Measurements from ENCODE around the gene LRCH1.

DNA sequence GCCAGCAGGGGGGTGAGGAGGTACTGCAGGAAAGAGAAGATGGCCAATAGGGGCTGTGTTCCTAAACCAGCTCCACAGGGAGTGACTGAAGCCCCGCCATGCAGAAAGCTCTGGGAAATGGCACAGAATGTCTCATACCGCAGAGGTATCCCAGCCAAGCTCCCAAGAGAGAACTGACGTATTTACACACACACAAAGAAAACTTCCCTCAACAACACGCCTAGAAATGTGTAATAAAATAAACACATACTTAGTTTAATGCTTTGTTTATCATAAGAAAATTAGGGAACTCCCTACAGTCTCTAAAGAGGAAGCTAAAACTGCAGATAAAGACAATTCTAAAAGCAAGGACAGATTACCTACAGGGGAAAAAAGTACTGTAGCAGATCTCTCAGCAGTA is 204.0 kb downstream of the LRCH1 start:
- TF ChIP-seq EZH2 (IDR thresholded peaks at IDR 0.05; ENCODE audit: insufficient read depth, poor library complexity, severe bottlenecking) = no peak
- no peak for TF ChIP-seq EZH2phosphoT487 (IDR thresholded peaks at IDR 0.05; ENCODE audit: insufficient read depth, low read depth)
